ENCODE measurements around the gene TYMP.

Gene TYMP, protein sequence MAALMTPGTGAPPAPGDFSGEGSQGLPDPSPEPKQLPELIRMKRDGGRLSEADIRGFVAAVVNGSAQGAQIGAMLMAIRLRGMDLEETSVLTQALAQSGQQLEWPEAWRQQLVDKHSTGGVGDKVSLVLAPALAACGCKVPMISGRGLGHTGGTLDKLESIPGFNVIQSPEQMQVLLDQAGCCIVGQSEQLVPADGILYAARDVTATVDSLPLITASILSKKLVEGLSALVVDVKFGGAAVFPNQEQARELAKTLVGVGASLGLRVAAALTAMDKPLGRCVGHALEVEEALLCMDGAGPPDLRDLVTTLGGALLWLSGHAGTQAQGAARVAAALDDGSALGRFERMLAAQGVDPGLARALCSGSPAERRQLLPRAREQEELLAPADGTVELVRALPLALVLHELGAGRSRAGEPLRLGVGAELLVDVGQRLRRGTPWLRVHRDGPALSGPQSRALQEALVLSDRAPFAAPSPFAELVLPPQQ

GRCh38 chr22:50529897-50530579 lies at the start of gene TYMP:
TYMP (minus strand) TSS chr22:50530012; CDS start chr22:50529709, 303 bp downstream.
- no peak for DNase-seq

DNA sequence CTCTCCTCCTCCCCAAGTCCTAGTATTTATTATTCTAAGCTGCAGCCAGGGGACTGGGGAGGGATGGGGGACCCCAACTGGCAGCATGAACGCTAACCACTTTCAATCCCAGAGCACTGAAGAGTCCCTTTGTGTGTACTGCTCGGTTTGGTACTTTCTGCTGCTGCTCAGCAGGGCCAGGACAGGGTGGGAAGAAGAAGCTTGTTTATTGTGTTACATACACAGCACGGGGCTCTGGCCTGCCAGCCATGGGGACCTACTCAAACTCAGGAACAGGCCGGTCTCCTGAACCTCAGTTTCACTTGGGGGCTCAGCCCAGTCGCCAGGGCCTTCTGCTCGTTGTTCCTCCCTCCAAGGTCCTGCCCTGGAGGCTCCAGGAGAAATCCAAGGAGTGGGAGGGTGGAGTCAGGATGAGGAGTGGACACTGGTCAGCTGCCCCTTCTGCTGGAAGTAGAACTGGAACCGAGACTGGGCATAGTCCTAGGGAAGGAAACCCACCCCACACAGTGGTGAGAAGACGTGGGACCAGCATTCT lies 49.0 kb upstream of the TYMP start:
- no peak for DNase-seq

- no peak for DNase-seq
Measured at GRCh38 chr22:50577987-50578775, 48.4 kb upstream of the TYMP start, which contains the start of gene CPT1B. CPT1B (minus strand) TSS chr22:50578427; CDS start chr22:50577915, 512 bp downstream.

GRCh38 chr22:50577697-50577986 lies 47.8 kb upstream of the TYMP start:
- no peak for DNase-seq

- DNase-seq = no peak
Measured at GRCh38 chr22:50576806-50577696, 47.2 kb upstream of the TYMP start.

DNA sequence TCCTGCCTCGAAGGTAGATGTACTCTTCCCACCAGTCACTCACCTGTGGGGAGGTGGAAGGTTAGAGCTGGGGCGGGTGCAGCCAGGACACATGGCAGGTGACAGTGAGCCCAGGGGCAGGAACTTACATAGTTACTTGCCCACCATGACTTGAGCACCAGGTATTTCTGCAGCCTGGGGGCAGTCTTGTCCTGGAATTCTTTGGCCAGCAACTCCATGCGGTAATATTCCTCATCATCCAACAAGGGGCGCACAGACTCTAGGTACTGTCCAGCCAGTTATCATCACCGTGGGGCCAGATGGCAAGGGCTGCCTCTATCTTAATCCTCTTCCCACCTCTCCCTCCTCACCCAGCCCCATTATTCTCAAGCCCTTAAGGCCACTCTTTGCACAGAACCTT lies 46.3 kb upstream of the TYMP start:
- DNase-seq = no peak

GRCh38 chr22:50575426-50575941 lies 45.7 kb upstream of the TYMP start:
- no peak for DNase-seq

- DNase-seq = no peak
Measured at GRCh38 chr22:50574383-50574755, 44.6 kb upstream of the TYMP start.

- DNase-seq = no peak
Measured at GRCh38 chr22:50573491-50574382, 43.9 kb upstream of the TYMP start.

DNA sequence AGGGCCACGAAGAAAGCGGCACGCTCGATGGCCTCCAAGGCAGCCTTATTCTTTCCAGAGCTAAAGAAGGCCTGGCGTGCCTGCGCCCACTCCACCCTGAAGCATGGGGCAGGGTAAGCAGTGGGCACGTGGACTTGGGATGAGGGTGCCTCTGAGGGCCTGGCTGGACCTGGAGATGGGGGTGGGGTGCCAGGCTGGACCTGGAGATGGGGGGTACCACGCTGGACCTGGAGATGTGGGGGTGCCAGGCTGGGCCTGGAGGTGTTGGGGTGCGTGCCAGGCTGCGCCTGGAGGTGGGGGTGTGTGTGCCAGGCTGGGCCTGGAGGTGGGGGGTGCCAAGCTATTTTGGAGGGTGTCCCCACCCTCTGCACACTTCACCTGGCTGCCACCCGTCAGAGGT lies 43.2 kb upstream of the TYMP start:
- DNase-seq = no peak

DNA sequence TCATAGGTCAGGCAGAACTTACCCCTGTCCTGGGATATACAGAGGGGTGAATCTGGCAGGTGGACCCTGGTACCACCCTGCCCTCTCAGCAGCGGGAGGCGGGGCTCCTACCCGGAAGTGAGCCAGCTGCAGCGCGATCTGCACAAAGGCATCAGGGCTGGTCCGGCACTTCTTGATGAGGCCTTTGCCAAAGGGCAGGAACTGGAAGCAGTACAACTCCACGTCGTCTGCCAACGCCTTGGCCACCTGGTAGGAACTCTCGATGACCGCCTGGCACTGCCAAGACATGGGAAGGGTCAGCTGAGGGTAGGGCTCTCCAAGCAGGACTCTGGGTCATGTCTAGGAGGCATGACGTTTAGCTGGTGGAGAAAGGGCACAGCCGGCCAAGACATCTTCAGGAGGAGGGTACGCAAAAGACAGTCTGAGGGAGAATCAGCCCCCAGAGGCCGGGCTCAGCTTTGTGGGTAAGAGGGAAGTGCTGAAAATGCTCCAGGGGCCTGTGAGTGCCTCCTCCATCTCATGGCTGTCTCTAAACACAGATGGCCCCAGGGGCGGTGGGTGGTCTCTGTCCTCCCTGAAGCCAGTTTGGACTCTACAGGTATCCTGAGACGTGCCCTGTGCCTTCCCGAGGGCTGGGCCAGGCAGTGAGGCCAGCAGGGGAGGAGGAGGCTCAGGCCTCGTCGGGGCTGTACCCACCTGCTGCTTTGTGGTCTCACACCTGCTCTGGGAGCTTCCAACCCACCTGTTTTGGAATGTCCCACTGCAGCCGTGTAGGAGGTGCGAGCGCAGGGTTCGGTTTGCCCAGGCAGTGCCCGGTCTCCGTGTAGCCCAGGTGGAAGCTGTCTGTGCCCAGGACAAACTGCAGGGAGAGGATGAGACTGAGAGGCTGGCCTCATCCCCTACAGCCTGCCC lies 41.7 kb upstream of the TYMP start:
- no peak for DNase-seq

GRCh38 chr22:50570861-50571260 lies 41.0 kb upstream of the TYMP start:
- DNase-seq = no peak

- no peak for DNase-seq
Measured at GRCh38 chr22:50569896-50570535, 40.2 kb upstream of the TYMP start.

GRCh38 chr22:50569041-50569459 lies 39.2 kb upstream of the TYMP start:
- DNase-seq = no peak

- DNase-seq = no peak
Measured at GRCh38 chr22:50568626-50569025, 38.8 kb upstream of the TYMP start.

DNA sequence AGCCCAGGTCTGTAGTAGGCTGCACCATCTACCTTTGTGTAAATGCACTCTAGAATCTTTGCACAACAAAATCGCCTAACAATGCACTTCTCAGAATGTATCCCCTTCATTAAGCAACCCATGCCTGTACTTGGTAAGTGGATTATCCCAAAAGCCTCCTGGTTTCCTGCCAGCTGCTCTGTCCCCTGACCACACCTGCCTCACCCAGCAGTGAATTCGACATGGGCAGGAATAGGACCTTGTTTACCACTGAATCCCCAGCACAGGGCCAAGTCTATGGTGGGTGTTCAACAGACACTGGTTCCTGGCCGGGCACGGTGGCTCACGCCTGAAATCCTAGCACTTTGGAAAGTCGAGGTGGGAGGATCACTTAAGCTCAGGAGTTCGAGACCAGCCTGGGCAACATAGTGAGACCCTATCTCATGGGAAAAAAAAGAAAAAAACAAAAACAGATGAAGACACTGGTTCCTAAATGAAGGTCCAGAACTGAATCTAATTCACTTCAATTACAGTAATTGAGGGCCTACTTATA lies 38.0 kb upstream of the TYMP start:
- DNase-seq = no peak

GRCh38 chr22:50564289-50564688 lies 34.5 kb upstream of the TYMP start:
- DNase-seq = no peak

- DNase-seq = no peak
Measured at GRCh38 chr22:50563413-50564160, 33.8 kb upstream of the TYMP start.
